HepG2 (cell line): ENCODE results near the gene P2RX7.

Experiments used
- CTCF ChIP-seq: sonication (generic); formaldehyde crosslinking; IDR thresholded peaks from 2 replicates; pipeline ENCODE4 v1.5.0; 2020; ENCODE audit warnings: mild to moderate bottlenecking, missing genetic modification reagents, moderate library complexity
- HOXA7 ChIP-seq: sonication (generic); formaldehyde crosslinking; IDR thresholded peaks from 2 replicates; pipeline ENCODE4 v1.8.1; 2022; ENCODE audit warnings: mild to moderate bottlenecking, missing genetic modification reagents, moderate library complexity
- JUND ChIP-seq: sonication (generic); formaldehyde crosslinking; IDR thresholded peaks from 2 replicates; pipeline ENCODE4 v1.8.0; 2022; ENCODE audit warnings: mild to moderate bottlenecking, missing genetic modification reagents
- SALL2 ChIP-seq: sonication (generic); formaldehyde crosslinking; IDR thresholded peaks from 2 replicates; pipeline ENCODE4 v1.8.1; 2023; ENCODE audit warnings: mild to moderate bottlenecking, missing genetic modification reagents, inconsistent platforms
- TOPORS ChIP-seq: sonication (generic); formaldehyde crosslinking; IDR thresholded peaks from 2 replicates; pipeline ENCODE4 v1.8.0; 2023; ENCODE audit warnings: mild to moderate bottlenecking, missing genetic modification reagents
- ZFP37 ChIP-seq: sonication (generic); formaldehyde crosslinking; IDR thresholded peaks from 2 replicates; pipeline ENCODE4 v1.4.0; 2020; ENCODE audit warnings: missing genetic modification reagents, borderline replicate concordance

- TF ChIP-seq CTCF (CRISPR knock-in tag) (no peak), ZFP37 (CRISPR knock-in tag) (no peak), HOXA7 (CRISPR knock-in tag) (no peak), TOPORS (CRISPR knock-in tag) (no peak), JUND (CRISPR knock-in tag) (no peak), SALL2 (CRISPR knock-in tag) (no peak)
Measured at GRCh38 chr12:121224591-121224990, 91.9 kb downstream of the P2RX7 start.
